HG03439 (cell line): Measurements from ENCODE around the gene EPS15.

Experiments
- ATAC-seq: cut with Tn5 transposase; IDR thresholded peaks from one replicate; pipeline ENCODE4 v1.9.1; 2021; ENCODE audit warnings: mild to moderate bottlenecking, moderate library complexity; ENCODE audit not compliant: unreplicated experiment

EPS15 gene

DNA sequence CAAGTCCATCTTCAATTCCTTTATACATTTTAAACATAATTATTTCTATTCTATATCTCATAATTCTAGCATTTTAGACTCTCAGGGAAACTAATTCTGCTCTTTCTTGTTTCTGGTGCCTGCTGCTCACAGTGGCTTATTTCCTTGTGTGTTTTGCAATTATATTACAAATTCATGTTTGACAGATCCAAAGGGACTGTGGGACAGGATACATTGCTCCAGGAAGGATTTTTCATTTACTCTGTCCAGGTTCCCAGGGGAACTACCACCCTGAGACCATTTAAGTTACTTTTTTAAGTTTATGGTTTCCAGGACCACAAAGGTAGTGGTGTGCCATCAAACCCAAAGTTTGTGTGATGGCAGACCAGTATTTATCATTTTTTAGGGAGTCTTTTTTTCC is 195.3 kb downstream of the EPS15 start:
- ATAC-seq, result no peak

GRCh38 chr1:51322417-51323101 is 196.5 kb downstream of the EPS15 start:
- ATAC-seq, result no peak

DNA sequence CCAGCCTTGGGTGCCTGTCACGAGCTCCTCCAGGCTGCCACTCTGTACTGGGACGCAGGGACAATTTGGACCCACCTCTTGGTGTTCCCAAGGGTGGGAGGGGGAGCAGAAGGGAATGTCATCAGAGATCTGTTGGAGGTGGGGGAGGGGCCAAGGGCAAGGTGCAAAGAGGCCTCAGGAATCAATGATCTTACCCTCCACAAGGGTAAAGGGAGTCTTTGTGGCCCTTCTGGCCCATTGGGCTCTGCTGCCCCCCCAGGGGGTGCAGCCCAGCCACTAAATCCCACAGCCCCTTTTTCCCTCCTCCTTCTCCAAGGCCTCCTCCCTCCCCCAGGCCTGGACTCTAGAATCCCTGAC is 197.2 kb downstream of the EPS15 start:
- ATAC-seq, result no peak

- no peak for ATAC-seq
These were observed 197.8 kb downstream of the EPS15 start for GRCh38 chr1:51320967-51321923.

DNA sequence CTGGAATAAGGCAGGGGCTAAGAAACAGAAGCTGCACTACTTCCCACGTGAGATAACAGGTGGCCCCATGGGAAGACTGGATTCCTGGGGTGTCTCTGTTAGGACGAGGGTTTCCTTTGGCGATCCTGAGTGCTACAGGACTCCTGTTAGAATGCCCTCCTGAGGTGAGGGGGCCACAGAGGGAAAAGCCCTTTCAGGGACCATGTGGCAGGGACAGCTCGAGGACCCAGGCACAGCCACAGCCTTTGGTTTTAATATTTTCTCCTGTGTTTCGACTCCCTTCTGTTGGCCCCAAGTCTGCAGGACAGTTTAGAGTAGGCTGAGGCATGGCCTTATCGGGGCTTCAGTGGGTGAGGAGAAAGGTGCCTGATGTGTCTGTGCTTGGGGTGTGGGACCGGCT is 201.3 kb downstream of the EPS15 start:
- no peak for ATAC-seq

- no peak for ATAC-seq
These were observed 202.3 kb downstream of the EPS15 start for GRCh38 chr1:51316846-51317120.

DNA sequence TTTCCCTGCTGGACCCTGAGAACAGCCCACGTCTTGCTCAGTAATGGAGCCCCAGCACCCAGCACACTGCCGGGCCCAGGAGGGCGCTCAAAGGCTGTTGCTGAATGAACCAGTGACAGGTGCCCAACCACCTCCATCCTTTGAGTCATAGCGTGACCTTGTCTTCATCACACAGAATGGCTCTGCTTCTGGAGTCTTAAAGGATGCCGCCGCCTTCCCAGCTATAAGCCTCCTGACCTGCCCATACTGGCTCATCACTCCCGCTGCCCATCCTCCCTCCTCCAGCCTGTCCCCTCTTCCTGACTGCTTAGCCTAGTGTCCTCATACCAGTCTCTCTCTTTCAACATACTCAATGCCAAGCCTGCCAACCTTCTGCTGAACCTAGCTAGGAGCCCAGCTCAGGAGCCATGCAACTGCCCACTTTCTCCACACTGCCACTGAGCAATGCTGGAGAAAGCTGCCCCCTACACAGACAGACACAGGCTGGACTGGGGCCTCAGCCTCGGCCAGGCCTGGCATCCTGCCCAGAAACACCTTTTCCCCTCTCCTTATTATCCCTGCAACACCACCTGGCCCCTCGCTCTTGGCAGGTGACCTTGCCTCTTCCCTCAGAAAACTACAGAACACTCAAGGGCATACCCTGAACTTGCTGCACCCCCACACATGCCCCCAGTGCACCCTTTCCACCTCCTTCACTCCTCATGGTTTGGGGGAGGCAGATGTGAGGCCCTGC is 202.8 kb downstream of the EPS15 start:
- ATAC-seq, result no peak

- ATAC-seq, result no peak
These were observed 204.1 kb downstream of the EPS15 start for GRCh38 chr1:51314974-51315373.

- ATAC-seq, result no peak
These were observed 204.9 kb downstream of the EPS15 start for GRCh38 chr1:51313961-51314777.

GRCh38 chr1:51313268-51313852 is 205.7 kb downstream of the EPS15 start:
- ATAC-seq, result no peak

GRCh38 chr1:51312718-51313117 is 206.3 kb downstream of the EPS15 start:
- ATAC-seq, result no peak

- ATAC-seq, result no peak
These were observed 207.2 kb downstream of the EPS15 start for GRCh38 chr1:51311826-51312225.

DNA sequence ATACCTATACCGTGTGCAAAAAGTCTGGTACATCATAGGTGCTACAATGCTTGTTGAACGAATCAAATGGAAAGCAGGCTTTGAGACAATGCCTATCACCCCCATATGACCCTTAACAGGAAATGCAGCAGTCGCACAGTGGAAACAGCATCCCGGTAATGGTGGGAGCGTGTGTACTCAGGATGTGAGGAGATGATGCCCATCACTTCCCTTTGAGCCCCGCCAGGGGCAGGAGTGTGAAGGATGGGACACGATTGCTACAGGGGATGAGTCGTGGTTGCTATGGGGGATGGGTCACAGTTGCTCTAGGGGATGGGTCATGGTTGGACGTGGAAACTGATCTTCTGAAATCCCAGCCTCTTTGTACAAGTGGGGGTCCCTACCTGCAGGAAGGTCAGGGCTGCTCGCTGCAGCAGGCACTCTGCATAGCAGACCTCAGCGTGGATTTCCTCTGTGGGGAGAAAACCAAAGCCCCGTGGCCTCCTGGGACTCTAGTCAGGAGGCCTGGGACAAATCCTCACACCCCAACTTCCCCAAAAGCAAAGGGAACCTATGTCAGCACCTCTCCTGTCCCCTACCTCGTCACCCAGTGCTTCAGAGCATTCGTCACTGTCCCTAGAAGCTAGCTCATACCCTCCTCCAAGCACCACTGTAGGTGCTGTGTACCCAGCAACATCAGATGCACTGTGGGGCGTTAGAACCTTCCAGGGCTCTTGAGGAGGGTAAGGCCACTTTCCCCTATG is 208.0 kb downstream of the EPS15 start:
- ATAC-seq, result no peak

GRCh38 chr1:51309291-51309690 is 209.8 kb downstream of the EPS15 start:
- no peak for ATAC-seq

DNA sequence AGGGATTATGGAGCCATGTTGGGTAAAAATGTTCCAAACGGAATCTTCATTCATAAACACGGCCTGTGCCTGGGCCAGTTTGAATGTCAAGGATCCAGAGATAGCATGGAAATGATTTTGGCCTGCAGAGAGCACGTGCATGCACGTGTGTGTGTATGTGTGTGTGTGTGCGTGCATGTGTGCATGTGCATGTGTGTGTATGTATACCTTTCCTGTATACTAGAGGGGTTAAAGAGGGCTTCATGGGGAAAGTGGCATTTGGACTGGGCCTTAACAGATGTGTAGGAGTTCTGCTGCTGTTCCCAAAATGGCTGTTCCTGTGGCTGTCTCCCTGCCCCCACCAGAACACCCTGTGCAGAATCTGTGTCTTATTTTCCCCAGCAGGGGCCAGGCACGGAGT is 210.4 kb downstream of the EPS15 start:
- ATAC-seq, result no peak

DNA sequence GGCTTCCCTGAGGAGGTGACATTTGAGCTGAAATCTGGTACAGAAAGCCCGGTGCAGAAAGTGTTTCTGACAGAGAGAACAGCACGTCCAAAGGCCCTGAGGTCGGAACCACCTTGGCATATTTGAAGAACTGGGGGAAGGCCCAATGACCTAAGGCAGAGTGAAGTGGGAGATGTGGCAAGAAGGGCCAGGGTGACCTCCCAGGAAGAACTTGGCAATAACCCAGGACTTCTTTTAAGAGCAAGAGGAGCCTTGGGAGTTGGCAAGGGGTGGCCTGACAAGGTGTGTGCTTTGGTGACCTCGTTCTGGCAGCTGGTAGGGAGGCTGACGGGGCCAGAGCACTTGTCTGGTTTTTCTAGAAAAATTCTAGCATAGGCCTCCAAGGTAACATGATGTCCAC is 212.1 kb downstream of the EPS15 start:
- no peak for ATAC-seq

GRCh38 chr1:51305371-51305823 is 213.7 kb downstream of the EPS15 start:
- no peak for ATAC-seq

DNA sequence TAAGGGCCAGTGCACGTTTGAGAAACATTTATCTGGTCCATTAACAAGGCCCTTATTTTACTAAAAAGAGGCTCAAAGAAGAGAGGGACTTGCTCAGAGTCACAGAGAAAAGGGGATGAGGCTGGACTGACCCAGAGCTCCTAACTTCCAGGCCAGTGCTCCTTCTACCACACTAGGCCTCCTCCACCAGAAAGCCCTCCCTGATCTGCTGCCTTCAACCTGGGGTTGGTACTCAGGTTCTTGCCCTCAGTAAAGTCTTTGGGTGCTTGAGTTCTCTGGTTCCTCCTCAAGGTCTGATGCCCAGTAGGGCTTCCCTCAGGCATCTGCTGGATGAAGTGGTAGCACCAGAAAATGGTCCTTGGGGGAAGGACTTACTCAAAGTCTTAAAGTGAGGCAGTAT is 214.7 kb downstream of the EPS15 start:
- ATAC-seq, result no peak
